HUES48 (cell line): Measurements from ENCODE around the gene GPSM1.

Experiments used
- H3K27ac ChIP-seq: one replicate; pipeline ENCODE4 v1.7.0; 2013; ENCODE audit warnings: low read depth, low read length, inconsistent platforms
- H3K27me3 ChIP-seq: 2 replicates; pipeline ENCODE4 v1.6.1; 2013; ENCODE audit warnings: mild to moderate bottlenecking, low read length; ENCODE audit not compliant: control insufficient read depth, insufficient read depth
- H3K36me3 ChIP-seq: 2 replicates; pipeline ENCODE4 v1.6.1; 2013; ENCODE audit warnings: low read length; ENCODE audit not compliant: control insufficient read depth, insufficient read depth
- H3K4me1 ChIP-seq: 2 replicates; pipeline ENCODE4 v1.6.1; 2013; ENCODE audit warnings: mild to moderate bottlenecking, low read length; ENCODE audit not compliant: control insufficient read depth, insufficient read depth
- H3K4me3 ChIP-seq: 2 replicates; pipeline ENCODE4 v1.5.1; 2013; ENCODE audit warnings: mild to moderate bottlenecking, low read depth, low read length
- H3K9ac ChIP-seq: 2 replicates; pipeline ENCODE4 v1.6.1; 2013; ENCODE audit warnings: mild to moderate bottlenecking, low read depth, low read length, moderate library complexity
- H3K9me3 ChIP-seq: 2 replicates; pipeline ENCODE4 v1.6.1; 2013; ENCODE audit warnings: low read length; ENCODE audit not compliant: control insufficient read depth, insufficient read depth

GPSM1 gene

GRCh38 chr9:136395345-136396218 lies 68.2 kb downstream of the GPSM1 start:
- Histone ChIP-seq H3K27me3 (no peaks in the 10 kb centered on the region), H3K4me1 (peaks cover 7% of the 10 kb centered on the region; the same call in 1 of the 2 replicates), H3K4me3 (no peak overlapping the region), H3K9me3 (no peaks in the 10 kb centered on the region), H3K9ac (no peak overlapping the region), H3K27ac (no peak overlapping the region), H3K36me3 (peaks cover 78% of the 10 kb centered on the region)

GRCh38 chr9:136396219-136396515 lies 68.8 kb downstream of the GPSM1 start:
- H3K9ac ChIP-seq: no peak overlapping the region
- no peak overlapping the region for H3K27ac ChIP-seq
- peaks cover 7% of the 10 kb centered on the region; the same call in 1 of the 2 replicates for H3K4me1 ChIP-seq
- H3K27me3 ChIP-seq: no peaks in the 10 kb centered on the region
- no peak overlapping the region for H3K4me3 ChIP-seq
- no peaks in the 10 kb centered on the region for H3K9me3 ChIP-seq
- H3K36me3 ChIP-seq: peaks cover 75% of the 10 kb centered on the region

- no peak overlapping the region for H3K9ac ChIP-seq
- no peak overlapping the region for H3K4me3 ChIP-seq
- H3K4me1 ChIP-seq: peaks cover 7% of the 10 kb centered on the region; the same call in 1 of the 2 replicates
- peaks cover 74% of the 10 kb centered on the region for H3K36me3 ChIP-seq
- no peaks in the 10 kb centered on the region for H3K9me3 ChIP-seq
- no peak overlapping the region for H3K27ac ChIP-seq
- H3K27me3 ChIP-seq: no peaks in the 10 kb centered on the region
Measured at GRCh38 chr9:136397643-136398042, 70.3 kb downstream of the GPSM1 start.

DNA sequence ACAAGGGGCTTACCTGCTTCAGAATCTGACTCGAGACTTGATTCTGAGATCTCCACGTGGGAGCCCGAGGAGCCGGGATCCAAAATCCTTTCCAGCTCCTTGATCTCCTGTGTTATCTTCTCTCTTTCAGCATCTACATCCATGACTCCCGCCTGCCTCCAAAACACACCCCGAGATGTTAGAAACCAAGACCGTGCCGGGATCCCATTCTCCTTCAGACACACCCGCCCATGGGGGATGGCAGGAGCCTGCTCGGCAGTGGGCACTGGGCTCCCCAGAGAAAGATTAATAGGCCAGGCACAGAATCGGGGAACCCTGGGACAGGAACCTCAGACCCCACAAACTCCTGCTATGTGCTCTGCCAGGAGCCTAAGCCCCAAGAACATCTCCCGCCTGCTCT lies 70.9 kb downstream of the GPSM1 start:
- H3K36me3 ChIP-seq: peaks cover 69% of the 10 kb centered on the region
- no peak overlapping the region for H3K9ac ChIP-seq
- H3K4me1 ChIP-seq: peaks cover 7% of the 10 kb centered on the region; the same call in 1 of the 2 replicates
- no peaks in the 10 kb centered on the region for H3K9me3 ChIP-seq
- peak overlapping the region; percentile 77; the same call in 1 of the 2 replicates for H3K4me3 ChIP-seq
- no peak overlapping the region for H3K27ac ChIP-seq
- no peaks in the 10 kb centered on the region for H3K27me3 ChIP-seq

- H3K27ac ChIP-seq: peak overlapping the region; percentile 25
- H3K4me1 ChIP-seq: peaks cover 7% of the 10 kb centered on the region; the same call in 1 of the 2 replicates
- H3K9ac ChIP-seq: peak overlapping the region; percentile 64
- H3K4me3 ChIP-seq: peak overlapping the region; percentile 77
- H3K36me3 ChIP-seq: peaks cover 69% of the 10 kb centered on the region
- H3K9me3 ChIP-seq: no peaks in the 10 kb centered on the region
- no peaks in the 10 kb centered on the region for H3K27me3 ChIP-seq
Measured at GRCh38 chr9:136399176-136400037, 72.1 kb downstream of the GPSM1 start.

GRCh38 chr9:136400038-136400834 lies 72.9 kb downstream of the GPSM1 start, which contains the start of gene SNAPC4:
Gene SNAPC4, minus strand, starts transcription at chr9:136400170. Its CDS starts 1,742 bp downstream, at chr9:136398428.
- peaks cover 7% of the 10 kb centered on the region; the same call in 1 of the 2 replicates for H3K4me1 ChIP-seq
- no peaks in the 10 kb centered on the region for H3K9me3 ChIP-seq
- peak within 1 kb of the TSS; percentile 32 for H3K27ac ChIP-seq
- H3K27me3 ChIP-seq: no peaks in the 10 kb centered on the region
- H3K9ac ChIP-seq: peak within 1 kb of the TSS; percentile 64
- peaks cover 69% of the 10 kb centered on the region for H3K36me3 ChIP-seq
- H3K4me3 ChIP-seq: peak within 1 kb of the TSS; percentile 77

GRCh38 chr9:136401173-136401922 lies 74.0 kb downstream of the GPSM1 start:
- Histone ChIP-seq H3K36me3 (peaks cover 68% of the 10 kb centered on the region), H3K4me3 (no peak overlapping the region), H3K9ac (no peak overlapping the region), H3K27ac (no peak overlapping the region), H3K27me3 (no peaks in the 10 kb centered on the region), H3K9me3 (no peaks in the 10 kb centered on the region), H3K4me1 (peaks cover 7% of the 10 kb centered on the region; the same call in 1 of the 2 replicates)

- Histone ChIP-seq H3K36me3 (peaks cover 66% of the 10 kb centered on the region), H3K9ac (no peak overlapping the region), H3K27me3 (no peaks in the 10 kb centered on the region), H3K4me3 (no peak overlapping the region), H3K9me3 (no peaks in the 10 kb centered on the region), H3K27ac (no peak overlapping the region), H3K4me1 (peaks cover 7% of the 10 kb centered on the region; the same call in 1 of the 2 replicates)
Measured at GRCh38 chr9:136402067-136402466, 74.7 kb downstream of the GPSM1 start.

GRCh38 chr9:136403538-136403914 lies 76.2 kb downstream of the GPSM1 start:
- Histone ChIP-seq H3K9ac (no peak overlapping the region), H3K4me1 (peaks cover 7% of the 10 kb centered on the region; the same call in 1 of the 2 replicates), H3K4me3 (no peak overlapping the region), H3K27me3 (no peaks in the 10 kb centered on the region), H3K27ac (no peak overlapping the region), H3K36me3 (peaks cover 64% of the 10 kb centered on the region), H3K9me3 (no peaks in the 10 kb centered on the region)
